ENCODE data around the gene TBC1D22A. TPM values are rescaled to one million over a fixed set of nuclear protein-coding genes. Genes with fewer than 3 reads are reported as not detected.

The TBC1D22A gene
- total and polyA plus RNA-seq, 7 experiments from 2014 or later, result 18.6 to 50.1 (median 39.3) TPM

DNA sequence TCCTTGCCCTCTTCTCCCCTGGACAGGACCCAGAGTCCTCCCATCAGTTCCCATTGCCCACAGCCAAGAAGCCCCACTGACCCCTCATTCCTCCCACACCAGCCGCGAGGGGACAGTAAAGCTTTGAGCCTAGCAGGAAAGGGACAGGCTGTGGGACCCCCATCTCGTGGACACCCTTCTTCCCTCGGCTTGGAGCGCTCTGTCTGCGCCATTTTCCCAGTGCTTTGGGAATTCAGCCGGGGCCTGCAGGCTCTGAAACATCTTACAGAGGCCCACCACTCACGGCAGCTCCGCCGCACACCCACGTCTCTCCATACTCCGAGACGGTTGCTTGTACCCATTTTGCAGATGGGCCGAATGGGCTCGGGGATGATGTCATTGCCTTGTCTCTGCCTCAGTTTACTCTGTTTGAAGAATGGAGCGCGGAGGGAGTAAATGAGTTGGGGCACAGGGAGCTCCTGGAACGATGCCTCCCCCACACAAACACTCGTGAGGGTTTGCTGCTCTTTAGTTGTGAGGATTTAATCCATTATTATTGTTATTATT lies 447.7 kb downstream of the TBC1D22A start:
- no peak overlapping the region for H3K4me3 Mint-ChIP-seq
- H3K9me3 Mint-ChIP-seq, result peaks cover 0 to 9% (median 0%) of the 10 kb centered on the region in 11 donors
- CTCF ChIA-PET, result no interaction called here
- POLR2A ChIA-PET, result no interaction called here
- DNase-seq (peak in 1 of 9 donors; percentile 19), ATAC-seq (no peak)
- Histone ChIP-seq H3K9me3 (ENCODE audit: control insufficient read depth in 2 of 3, low read length in 3 of 3) (no peaks in the 10 kb centered on the region), H3K4me3 (ENCODE audit: low read length) (no peak overlapping the region), H3K36me3 (ENCODE audit: control insufficient read depth in 2 of 3, insufficient read depth in 3 of 3, low read length in 3 of 3) (no peaks in the 10 kb centered on the region), H3K4me1 (ENCODE audit: control insufficient read depth in 2 of 2, insufficient read depth in 2 of 2, low read length in 2 of 2) (no peaks in the 10 kb centered on the region), H3K27me3 (ENCODE audit: control insufficient read depth in 2 of 2, insufficient read depth in 2 of 2, low read length in 2 of 2) (no peaks in the 10 kb centered on the region), H3K27ac (ENCODE audit: low read depth, low read length) (no peak overlapping the region)
- peak overlapping the region in 1 of 9 donors; percentile 50 for H3K27ac Mint-ChIP-seq
- H3K27me3 Mint-ChIP-seq, result no peaks in the 10 kb centered on the region
- peaks cover 0 to 4% (median 0%) of the 10 kb centered on the region in 5 donors for H3K36me3 Mint-ChIP-seq
- peaks cover 0 to 4% (median 0%) of the 10 kb centered on the region in 7 donors for H3K4me1 Mint-ChIP-seq
- intact Hi-C loops (cut with micrococcal nuclease), result no loop called here

DNA sequence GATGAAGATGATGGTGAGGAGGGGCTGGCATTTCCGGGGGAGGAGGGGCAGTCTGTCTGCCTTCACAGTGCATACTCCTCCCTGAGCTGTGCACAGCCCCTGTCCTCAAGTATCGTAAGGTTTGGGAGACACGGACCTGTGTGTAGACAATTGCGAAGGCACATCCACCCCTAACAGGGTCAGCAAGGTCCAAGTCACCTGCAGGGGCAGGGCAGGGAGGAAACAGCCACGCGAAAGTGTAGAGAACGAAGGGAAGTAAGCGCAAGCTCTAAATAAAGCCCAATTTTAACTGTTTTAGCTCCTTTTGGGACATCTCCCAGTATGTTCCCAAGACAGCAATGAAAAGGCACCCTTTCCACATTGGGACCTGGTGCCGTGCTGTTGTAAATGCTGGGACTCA lies 448.2 kb downstream of the TBC1D22A start:
- no peak overlapping the region for H3K27ac ChIP-seq (ENCODE audit: low read depth, low read length)
- no peaks in the 10 kb centered on the region for H3K36me3 ChIP-seq (ENCODE audit: control insufficient read depth in 2 of 3, insufficient read depth in 3 of 3, low read length in 3 of 3)
- Mint-ChIP-seq H3K27ac (peak overlapping the region in 2 of 9 donors; percentile 26 to 38), H3K36me3 (peaks cover 0 to 4% (median 0%) of the 10 kb centered on the region in 5 donors), H3K4me1 (peaks cover 0 to 4% (median 0%) of the 10 kb centered on the region in 7 donors), H3K4me3 (no peak overlapping the region), H3K27me3 (no peaks in the 10 kb centered on the region), H3K9me3 (peaks cover 0 to 9% (median 0%) of the 10 kb centered on the region in 11 donors)
- H3K4me1 ChIP-seq (ENCODE audit: control insufficient read depth in 2 of 2, insufficient read depth in 2 of 2, low read length in 2 of 2), result no peaks in the 10 kb centered on the region
- H3K9me3 ChIP-seq (ENCODE audit: control insufficient read depth in 2 of 3, low read length in 3 of 3), result no peaks in the 10 kb centered on the region
- intact Hi-C loops (cut with micrococcal nuclease), result no loop called here
- CTCF ChIA-PET, result no interaction called here
- H3K27me3 ChIP-seq (ENCODE audit: control insufficient read depth in 2 of 2, insufficient read depth in 2 of 2, low read length in 2 of 2), result no peaks in the 10 kb centered on the region
- DNase-seq, result peak in 3 of 9 donors; percentile 21 to 36 (median 34)
- no peak overlapping the region for H3K4me3 ChIP-seq (ENCODE audit: low read length)
- POLR2A ChIA-PET, result no interaction called here
- ATAC-seq, result no peak

DNA sequence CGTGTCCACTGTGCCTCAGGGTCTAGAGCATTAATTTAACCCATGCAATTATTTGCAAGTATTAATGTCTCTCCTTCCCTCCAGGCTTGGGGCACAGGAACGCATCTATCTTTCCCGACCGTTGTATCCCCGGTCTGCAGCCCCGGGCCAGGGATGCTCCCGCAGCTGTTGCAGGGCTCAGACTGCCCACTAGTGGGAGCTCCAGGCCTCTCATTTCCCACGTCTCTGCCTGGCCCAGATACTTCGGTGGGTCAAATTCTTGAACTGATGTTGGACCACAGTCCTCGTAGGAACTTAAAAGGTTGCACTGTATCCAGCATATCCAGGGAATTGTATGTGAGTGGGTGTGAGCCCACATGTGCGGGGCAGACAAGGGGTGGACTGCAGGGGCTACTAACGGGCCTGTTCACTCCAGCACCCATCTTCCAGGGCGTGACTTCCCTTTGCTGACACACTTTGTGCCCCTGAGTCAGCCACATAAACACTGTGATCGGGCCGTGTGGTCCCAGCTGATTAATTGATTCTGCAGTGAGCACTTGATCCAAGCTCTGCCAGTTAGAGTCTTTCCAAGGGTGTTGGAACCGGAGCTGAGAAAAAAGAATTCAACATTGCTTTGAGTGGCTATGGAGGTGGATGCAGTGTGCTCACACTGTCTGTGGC lies 451.3 kb downstream of the TBC1D22A start:
- Histone ChIP-seq H3K36me3 (ENCODE audit: control insufficient read depth in 2 of 3, insufficient read depth in 3 of 3, low read length in 3 of 3) (no peaks in the 10 kb centered on the region), H3K4me1 (ENCODE audit: control insufficient read depth in 2 of 2, insufficient read depth in 2 of 2, low read length in 2 of 2) (no peaks in the 10 kb centered on the region), H3K27me3 (ENCODE audit: control insufficient read depth in 2 of 2, insufficient read depth in 2 of 2, low read length in 2 of 2) (no peaks in the 10 kb centered on the region), H3K4me3 (ENCODE audit: low read length) (no peak overlapping the region), H3K27ac (ENCODE audit: low read depth, low read length) (no peak overlapping the region), H3K9me3 (ENCODE audit: control insufficient read depth in 2 of 3, low read length in 3 of 3) (no peaks in the 10 kb centered on the region)
- DNase-seq, result peak in 7 of 9 donors; percentile 25 to 65 (median 41)
- CTCF ChIA-PET, result interaction anchor here (0.7 to 0.9 kb wide), 2 partner anchors 13 to 131 kb away, joined by 3 read pairs; no protein-coding TSS in a partner anchor
- Mint-ChIP-seq H3K4me1 (peaks cover 0 to 4% (median 0%) of the 10 kb centered on the region in 7 donors), H3K4me3 (peak overlapping the region in 2 of 10 donors; percentile 29 to 36), H3K27ac (peak overlapping the region in 6 of 9 donors; percentile 18 to 87 (median 54)), H3K9me3 (peaks cover 0 to 9% (median 0%) of the 10 kb centered on the region in 11 donors), H3K36me3 (peaks cover 0 to 4% (median 0%) of the 10 kb centered on the region in 5 donors), H3K27me3 (no peaks in the 10 kb centered on the region)
- POLR2A ChIA-PET, result interaction anchor here (0.6 kb wide), 1 partner anchor 270 kb away, joined by 3 read pairs; no protein-coding TSS in a partner anchor
- peak; percentile 61 for ATAC-seq
- intact Hi-C loops (cut with micrococcal nuclease), result no loop called here

GRCh38 chr22:47215851-47216250 lies 453.4 kb downstream of the TBC1D22A start:
- intact Hi-C loops (cut with micrococcal nuclease), result no loop called here
- POLR2A ChIA-PET, result no interaction called here
- H3K9me3 Mint-ChIP-seq, result peaks cover 0 to 15% (median 0%) of the 10 kb centered on the region in 11 donors

DNA sequence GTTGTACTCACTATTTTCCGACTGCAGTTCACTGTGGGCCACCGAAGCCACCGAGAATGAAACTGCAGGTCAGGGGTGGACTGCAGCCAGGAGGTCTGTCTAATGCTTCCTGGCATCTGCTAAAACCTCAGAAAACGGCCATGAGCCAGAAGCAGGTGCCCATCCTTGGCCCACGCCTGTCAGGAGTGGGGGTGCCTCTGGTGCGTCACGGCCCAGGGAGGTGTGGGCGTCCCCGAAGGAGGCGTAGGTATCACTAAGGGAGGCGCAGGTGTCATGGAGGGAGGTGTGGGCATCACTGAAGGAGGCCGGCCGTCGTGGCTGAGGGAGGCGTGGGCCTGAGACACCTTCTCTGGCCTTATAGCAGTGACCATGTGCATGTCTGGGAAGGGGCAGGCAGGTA lies 456.2 kb downstream of the TBC1D22A start:
- H3K9me3 ChIP-seq (ENCODE audit: control insufficient read depth in 2 of 3, low read length in 3 of 3), result no peaks in the 10 kb centered on the region
- Mint-ChIP-seq H3K9me3 (peaks cover 0 to 9% (median 0%) of the 10 kb centered on the region in 11 donors), H3K27me3 (no peaks in the 10 kb centered on the region), H3K36me3 (no peaks in the 10 kb centered on the region), H3K4me3 (no peak overlapping the region), H3K4me1 (peaks cover 0 to 1% (median 0%) of the 10 kb centered on the region in 7 donors), H3K27ac (no peak overlapping the region)
- DNase-seq (no peak), ATAC-seq (no peak)
- intact Hi-C loops (cut with micrococcal nuclease), result no loop called here
- no peak overlapping the region for H3K4me3 ChIP-seq (ENCODE audit: low read length)
- no peak overlapping the region for H3K27ac ChIP-seq (ENCODE audit: low read depth, low read length)
- POLR2A ChIA-PET, result no interaction called here
- H3K27me3 ChIP-seq (ENCODE audit: control insufficient read depth in 2 of 2, insufficient read depth in 2 of 2, low read length in 2 of 2), result no peaks in the 10 kb centered on the region
- H3K4me1 ChIP-seq (ENCODE audit: control insufficient read depth in 2 of 2, insufficient read depth in 2 of 2, low read length in 2 of 2), result no peaks in the 10 kb centered on the region
- no peaks in the 10 kb centered on the region for H3K36me3 ChIP-seq (ENCODE audit: control insufficient read depth in 2 of 3, insufficient read depth in 3 of 3, low read length in 3 of 3)
- CTCF ChIA-PET, result no interaction called here

More at GRCh38 chr22:47215851-47216250, 453.4 kb downstream of the TBC1D22A start:
- ATAC-seq, result no peak
- Histone ChIP-seq H3K9me3 (ENCODE audit: control insufficient read depth in 2 of 3, low read length in 3 of 3) (no peaks in the 10 kb centered on the region), H3K4me1 (ENCODE audit: control insufficient read depth in 2 of 2, insufficient read depth in 2 of 2, low read length in 2 of 2) (no peaks in the 10 kb centered on the region), H3K36me3 (ENCODE audit: control insufficient read depth in 2 of 3, insufficient read depth in 3 of 3, low read length in 3 of 3) (no peaks in the 10 kb centered on the region), H3K27me3 (ENCODE audit: control insufficient read depth in 2 of 2, insufficient read depth in 2 of 2, low read length in 2 of 2) (no peaks in the 10 kb centered on the region), H3K4me3 (ENCODE audit: low read length) (no peak overlapping the region), H3K27ac (ENCODE audit: low read depth, low read length) (no peak overlapping the region)
- CTCF ChIA-PET, result no interaction called here
- H3K36me3 Mint-ChIP-seq, result peaks cover 0 to 4% (median 0%) of the 10 kb centered on the region in 5 donors
- peaks cover 0 to 4% (median 0%) of the 10 kb centered on the region in 7 donors for H3K4me1 Mint-ChIP-seq
- DNase-seq, result no peak
- H3K27ac Mint-ChIP-seq, result no peak overlapping the region
- no peaks in the 10 kb centered on the region for H3K27me3 Mint-ChIP-seq
- no peak overlapping the region for H3K4me3 Mint-ChIP-seq

GRCh38 chr22:47219789-47220188 lies 457.3 kb downstream of the TBC1D22A start:
- ChIA-PET POLR2A (no interaction called here), CTCF (no interaction called here)
- DNase-seq (no peak), ATAC-seq (no peak)
- Histone ChIP-seq H3K27ac (ENCODE audit: low read depth, low read length) (no peak overlapping the region), H3K9me3 (ENCODE audit: control insufficient read depth in 2 of 3, low read length in 3 of 3) (no peaks in the 10 kb centered on the region), H3K4me1 (ENCODE audit: control insufficient read depth in 2 of 2, insufficient read depth in 2 of 2, low read length in 2 of 2) (no peaks in the 10 kb centered on the region), H3K36me3 (ENCODE audit: control insufficient read depth in 2 of 3, insufficient read depth in 3 of 3, low read length in 3 of 3) (no peaks in the 10 kb centered on the region), H3K27me3 (ENCODE audit: control insufficient read depth in 2 of 2, insufficient read depth in 2 of 2, low read length in 2 of 2) (no peaks in the 10 kb centered on the region), H3K4me3 (ENCODE audit: low read length) (no peak overlapping the region)
- no peak overlapping the region for H3K4me3 Mint-ChIP-seq
- peaks cover 0 to under 1% (median 0%) of the 10 kb centered on the region in 5 donors for H3K36me3 Mint-ChIP-seq
- H3K9me3 Mint-ChIP-seq, result peaks cover 0 to 9% (median 0%) of the 10 kb centered on the region in 11 donors
- H3K27me3 Mint-ChIP-seq, result peaks cover 0 to 2% (median 0%) of the 10 kb centered on the region in 5 donors
- no peaks in the 10 kb centered on the region for H3K4me1 Mint-ChIP-seq
- intact Hi-C loops (cut with micrococcal nuclease), result no loop called here
- peak overlapping the region in 1 of 9 donors; percentile 49 for H3K27ac Mint-ChIP-seq

All from naive thymus-derived CD4-positive, alpha-beta T cell (primary cell).